Vagina (tissue), 2 donors: Measurements from ENCODE around the gene IRGQ. TPM values are rescaled to one million over a fixed set of nuclear protein-coding genes. Genes with fewer than 3 reads are reported as not detected.

ENCODE experiments used
- DNase-seq, 2 donors: peaks; one replicate each; pipeline ENCODE4 v3.0.0-alpha.2; 2017; ENCODE audit errors: extremely low spot score in 2 of 2
- H3K27ac ChIP-seq: fragments of 200-600 bp; sonication (generic); one replicate; pipeline ENCODE4 v1.5.1; 2019
- H3K27me3 ChIP-seq: fragments of 200-600 bp; sonication (generic); one replicate; pipeline ENCODE4 v1.5.1; 2019
- H3K36me3 ChIP-seq, 2 donors: fragments of 200-600 bp; sonication (generic); one replicate each; pipeline ENCODE4 v1.5.1; 2017 to 2019
- H3K4me1 ChIP-seq: fragments of 200-600 bp; sonication (generic); one replicate; pipeline ENCODE4 v1.5.1; 2019
- H3K4me3 ChIP-seq, 2 donors: fragments of 200-600 bp; sonication (generic); 1 replicate in 1 of 2; 2 replicates in 1 of 2; pipeline ENCODE4 v1.5.1; 2016 to 2019
- H3K9me3 ChIP-seq: fragments of 200-600 bp; sonication (generic); one replicate; pipeline ENCODE4 v1.5.1; 2019
- CTCF ChIP-seq, 3 experiments: fragments of 450-650 bp in 2 of 3; fragments of 200-600 bp in 1 of 3; sonication (generic) in 1 of 3; IDR thresholded peaks; one replicate each; pipeline ENCODE4 v1.5.1; 2017 to 2019; ENCODE audit warnings: antibody characterized with exemption in 3 of 3, mild to moderate bottlenecking in 2 of 3, moderate library complexity in 2 of 3
- POLR2A ChIP-seq, 2 donors: fragments of 450-650 bp; IDR thresholded peaks; one replicate each; pipeline ENCODE4 v1.6.1; 2017; ENCODE audit warnings: antibody characterized with exemption in 2 of 2, mild to moderate bottlenecking in 2 of 2, moderate library complexity in 2 of 2
- POLR2AphosphoS5 ChIP-seq, 2 donors: sonication (generic); formaldehyde crosslinking; IDR thresholded peaks; one replicate each; pipeline ENCODE4 v1.9.0; 2017; ENCODE audit warnings: antibody characterized with exemption in 2 of 2, mild to moderate bottlenecking in 2 of 2, low read depth in 1 of 2; ENCODE audit not compliant: insufficient read depth in 1 of 2
- intact Hi-C: fragments of 100-400 bp; cut with DNase I; formaldehyde crosslinking; loops from one replicate; pipeline ENCODE4 v1.15.1; 2023
- total RNA-seq: library from RNA; depleted of rRNA; stranded (reverse); fragments of >200 nt; gene quantifications from one replicate; pipeline ENCODE4 v1.2.3, GENCODE V29; 2016

IRGQ gene
- total RNA-seq, 1 donor from 2014 or later: 11.0 TPM

DNA sequence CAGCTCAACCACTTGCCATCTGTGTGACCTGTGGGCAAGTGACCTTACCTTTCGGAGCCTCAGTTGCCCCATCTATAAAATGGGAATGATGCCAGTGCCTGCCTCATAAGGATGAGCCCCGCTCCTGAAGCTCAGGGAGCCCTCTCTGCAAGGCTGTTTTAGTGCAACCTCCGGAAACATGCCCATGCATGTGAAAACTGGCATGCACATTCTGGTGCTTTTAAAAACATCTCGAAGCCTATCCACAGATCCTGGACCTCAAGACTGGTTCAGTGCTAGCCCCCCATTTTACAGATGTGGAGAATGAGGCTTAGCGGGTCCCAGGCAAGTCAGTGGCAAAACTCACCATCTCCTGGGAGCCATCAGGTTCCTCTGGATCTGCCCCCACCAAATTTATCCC lies 38.1 kb upstream of the IRGQ start:
- Histone ChIP-seq H3K27me3 (no peaks in the 10 kb centered on the region), H3K9me3 (no peaks in the 10 kb centered on the region), H3K4me1 (peaks cover 14% of the 10 kb centered on the region), H3K27ac (no peak overlapping the region), H3K36me3 (no peaks in the 10 kb centered on the region), H3K4me3 (no peak overlapping the region)
- no peak for DNase-seq
- TF ChIP-seq CTCF (IDR thresholded peaks at IDR 0.05): no peak
- no peak for TF ChIP-seq POLR2A (IDR thresholded peaks at IDR 0.05)
- TF ChIP-seq POLR2AphosphoS5 (IDR thresholded peaks at IDR 0.05; ENCODE audit: insufficient read depth in 1 of 2, low read depth in 1 of 2): no peak
- intact Hi-C loops: no loop called here

DNA sequence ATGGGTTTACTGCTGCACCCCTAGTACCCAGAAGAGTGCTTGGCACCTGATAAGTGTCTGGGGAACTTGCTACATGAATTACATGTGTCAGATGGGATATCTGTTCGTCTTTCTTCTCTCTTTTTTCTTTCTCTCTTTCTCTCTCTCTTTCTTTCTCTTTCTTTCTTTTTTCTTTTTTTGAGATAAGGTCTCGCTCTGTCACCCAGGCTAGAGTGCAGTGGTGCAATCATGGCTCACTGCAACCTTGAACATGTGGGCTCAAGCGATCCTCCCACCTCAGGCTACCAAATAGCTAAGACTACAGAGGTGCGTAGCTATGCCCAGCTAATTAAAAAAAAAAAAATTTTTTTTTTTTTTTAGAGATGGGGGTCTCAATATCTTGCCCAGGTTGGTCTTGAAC lies 37.6 kb upstream of the IRGQ start:
- no peak for TF ChIP-seq POLR2AphosphoS5 (IDR thresholded peaks at IDR 0.05; ENCODE audit: insufficient read depth in 1 of 2, low read depth in 1 of 2)
- TF ChIP-seq POLR2A (IDR thresholded peaks at IDR 0.05): no peak
- TF ChIP-seq CTCF (IDR thresholded peaks at IDR 0.05): no peak
- Histone ChIP-seq H3K27me3 (no peaks in the 10 kb centered on the region), H3K4me3 (no peak overlapping the region), H3K9me3 (no peaks in the 10 kb centered on the region), H3K4me1 (peaks cover 14% of the 10 kb centered on the region), H3K27ac (no peak overlapping the region), H3K36me3 (no peaks in the 10 kb centered on the region)
- no peak for DNase-seq
- intact Hi-C loops: no loop called here

DNA sequence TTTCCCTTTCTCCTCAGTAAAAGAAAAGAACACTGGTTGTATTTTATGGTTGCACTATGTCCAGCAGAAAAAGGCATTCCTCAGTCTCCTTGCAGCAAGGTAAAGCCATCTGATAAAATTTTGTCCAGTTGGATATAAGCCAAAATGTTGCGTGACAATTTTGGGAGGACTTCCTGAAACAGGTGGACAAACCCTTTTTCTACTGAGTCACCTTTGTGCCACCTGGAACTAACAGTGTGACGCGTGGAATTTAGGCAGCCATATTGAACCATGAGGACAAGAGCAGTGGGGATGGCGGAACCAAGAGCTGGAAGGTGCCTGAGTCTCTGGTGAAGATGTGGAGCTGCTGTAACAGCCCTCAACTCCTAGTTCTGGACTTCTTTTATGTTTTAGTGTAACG lies 35.6 kb upstream of the IRGQ start:
- H3K36me3 ChIP-seq: no peaks in the 10 kb centered on the region
- no peak overlapping the region for H3K4me3 ChIP-seq
- H3K27ac ChIP-seq: no peak overlapping the region
- no peaks in the 10 kb centered on the region for H3K27me3 ChIP-seq
- TF ChIP-seq POLR2AphosphoS5 (IDR thresholded peaks at IDR 0.05; ENCODE audit: insufficient read depth in 1 of 2, low read depth in 1 of 2): no peak
- no peak for TF ChIP-seq CTCF (IDR thresholded peaks at IDR 0.05)
- no peak for TF ChIP-seq POLR2A (IDR thresholded peaks at IDR 0.05)
- intact Hi-C loops: no loop called here
- no peaks in the 10 kb centered on the region for H3K9me3 ChIP-seq
- no peak for DNase-seq
- H3K4me1 ChIP-seq: peaks cover 14% of the 10 kb centered on the region

DNA sequence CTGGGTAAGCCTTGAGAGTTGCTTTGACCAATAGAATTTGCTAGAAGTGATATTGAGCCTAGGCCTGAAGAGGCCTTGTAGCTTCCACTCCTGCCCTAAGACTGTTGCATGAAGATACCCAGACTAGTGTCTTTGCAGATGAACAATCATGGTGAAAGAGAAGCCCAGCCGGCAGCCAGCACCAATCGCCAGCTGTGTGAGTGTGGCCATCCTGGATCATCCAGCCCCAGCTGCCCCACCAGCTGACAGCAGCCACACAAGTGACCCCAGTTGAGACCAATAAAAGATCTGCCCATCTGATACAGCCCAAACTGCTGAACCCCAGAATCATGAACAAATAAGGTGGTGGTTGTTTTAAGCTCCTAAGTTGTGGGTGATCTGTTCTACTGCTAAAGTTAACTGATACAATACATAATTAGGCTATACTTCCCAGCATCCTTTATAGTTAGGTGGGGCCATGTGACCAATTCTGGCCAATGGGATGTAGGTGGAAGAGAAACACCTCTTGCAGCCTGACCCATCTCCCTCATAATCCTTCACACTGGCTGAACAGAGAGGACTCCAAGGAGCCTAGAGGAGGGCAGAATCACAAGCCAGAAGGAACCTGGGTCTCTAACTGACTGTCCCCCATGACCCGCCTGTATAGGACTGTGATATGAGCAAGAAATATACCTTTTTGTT lies 32.9 kb upstream of the IRGQ start:
- no peaks in the 10 kb centered on the region for H3K27me3 ChIP-seq
- no peak overlapping the region for H3K27ac ChIP-seq
- no peaks in the 10 kb centered on the region for H3K36me3 ChIP-seq
- H3K9me3 ChIP-seq: no peaks in the 10 kb centered on the region
- H3K4me3 ChIP-seq: no peak overlapping the region
- intact Hi-C loops: no loop called here
- DNase-seq: no peak
- H3K4me1 ChIP-seq: no peaks in the 10 kb centered on the region
- TF ChIP-seq CTCF (IDR thresholded peaks at IDR 0.05): no peak

- H3K4me1 ChIP-seq: no peaks in the 10 kb centered on the region
- no peaks in the 10 kb centered on the region for H3K9me3 ChIP-seq
- TF ChIP-seq POLR2AphosphoS5 (IDR thresholded peaks at IDR 0.05; ENCODE audit: insufficient read depth in 1 of 2, low read depth in 1 of 2): no peak
- TF ChIP-seq POLR2A (IDR thresholded peaks at IDR 0.05): no peak
- TF ChIP-seq CTCF (IDR thresholded peaks at IDR 0.05): no peak
- intact Hi-C loops: no loop called here
- H3K4me3 ChIP-seq: no peak overlapping the region
- no peak for DNase-seq
- H3K27ac ChIP-seq: no peak overlapping the region
- H3K27me3 ChIP-seq: no peaks in the 10 kb centered on the region
- H3K36me3 ChIP-seq: no peaks in the 10 kb centered on the region
These were observed 30.9 kb upstream of the IRGQ start for GRCh38 chr19:43626838-43627237.
